Body of pancreas (tissue), 4 donors: ENCODE data around the gene MICU1.

ENCODE experiments used
- CTCF ChIP-seq, 7 experiments: fragments of 450-650 bp in 4 of 7; fragments of 200-600 bp in 3 of 7; sonication (generic) in 3 of 7; IDR thresholded peaks; one replicate each; pipeline ENCODE4 v1.5.1; 2016 to 2019; ENCODE audit warnings: antibody characterized with exemption in 7 of 7
- POLR2A ChIP-seq, 3 donors: fragments of 450-650 bp; IDR thresholded peaks; one replicate each; pipeline ENCODE4 v1.6.1; 2016; ENCODE audit warnings: antibody characterized with exemption in 3 of 3, mild to moderate bottlenecking in 2 of 3

- no peak for TF ChIP-seq POLR2A (IDR thresholded peaks at IDR 0.05)
- no peak for TF ChIP-seq CTCF (IDR thresholded peaks at IDR 0.05)
Observed at GRCh38 chr10:72567421-72567820, 58.5 kb downstream of the MICU1 start.
